HEK293T (cell line): Measurements from ENCODE around the gene BZW2.

Experiments used
- CTCF ChIA-PET: fragments of 350-600 bp; formaldehyde crosslinking; extraction: SDS; loops from one replicate; lab custom pipeline; 2021; ENCODE audit warnings: antibody characterized with exemption, inconsistent platforms; lab: Yijun Ruan, JAX
- POLR2A ChIA-PET: fragments of 350-600 bp; formaldehyde crosslinking; extraction: SDS; loops from one replicate; lab custom pipeline; 2020; ENCODE audit warnings: antibody characterized with exemption, inconsistent platforms; lab: Yijun Ruan, JAX
- DNase-seq: peaks from one replicate; pipeline ENCODE4 v3.0.0; 2012; ENCODE audit warnings: mixed read lengths; ENCODE audit errors: extremely low spot score
- ARNT ChIP-seq: fragments of 450-650 bp; IDR thresholded peaks from 2 replicates; pipeline ENCODE4 v1.6.1; 2017; ENCODE audit warnings: mild to moderate bottlenecking
- BHLHE40 ChIP-seq: fragments of 450-650 bp; IDR thresholded peaks from 2 replicates; pipeline ENCODE4 v1.6.1; 2016; ENCODE audit warnings: mild to moderate bottlenecking, moderate library complexity, borderline replicate concordance
- CTBP1 ChIP-seq: fragments of 450-650 bp; IDR thresholded peaks from 2 replicates; pipeline ENCODE4 v1.6.1; 2016; ENCODE audit warnings: borderline replicate concordance
- ELF4 ChIP-seq: fragments of 450-650 bp; IDR thresholded peaks from 2 replicates; pipeline ENCODE4 v1.6.1; 2017; ENCODE audit warnings: antibody characterized with exemption
- FOXA1 ChIP-seq: fragments of 450-650 bp; IDR thresholded peaks from 2 replicates; pipeline ENCODE4 v1.6.1; 2016; ENCODE audit warnings: mild to moderate bottlenecking
- FOXK2 ChIP-seq: fragments of 450-650 bp; IDR thresholded peaks from 2 replicates; pipeline ENCODE4 v1.6.1; 2016; ENCODE audit warnings: mild to moderate bottlenecking
- FOXM1 ChIP-seq: fragments of 450-650 bp; IDR thresholded peaks from 2 replicates; pipeline ENCODE4 v1.6.1; 2017; ENCODE audit warnings: mild to moderate bottlenecking, borderline replicate concordance
- HDGF ChIP-seq: fragments of 450-650 bp; IDR thresholded peaks from 2 replicates; pipeline ENCODE4 v1.6.1; 2017; ENCODE audit warnings: antibody characterized with exemption, borderline replicate concordance
- L3MBTL2 ChIP-seq: fragments of 450-650 bp; conservative IDR thresholded peaks from 2 replicates; pipeline ENCODE4 v1.6.1; 2016; ENCODE audit warnings: mild to moderate bottlenecking
- LEF1 ChIP-seq: fragments of 450-650 bp; IDR thresholded peaks from 2 replicates; pipeline ENCODE4 v1.6.1; 2017; ENCODE audit warnings: mild to moderate bottlenecking, borderline replicate concordance
- NFRKB ChIP-seq: fragments of 450-650 bp; IDR thresholded peaks from 2 replicates; pipeline ENCODE4 v1.6.1; 2016; ENCODE audit warnings: mild to moderate bottlenecking, moderate library complexity
- PKNOX1 ChIP-seq: fragments of 450-650 bp; IDR thresholded peaks from 2 replicates; pipeline ENCODE4 v1.6.1; 2016
- SP1 ChIP-seq: fragments of 450-650 bp; IDR thresholded peaks from 2 replicates; pipeline ENCODE4 v1.6.1; 2017
- SUZ12 ChIP-seq: fragments of 450-650 bp; IDR thresholded peaks from 2 replicates; pipeline ENCODE4 v1.6.1; 2016; ENCODE audit warnings: mild to moderate bottlenecking
- TARDBP ChIP-seq: fragments of 450-650 bp; IDR thresholded peaks from 2 replicates; pipeline ENCODE4 v1.6.1; 2016
- ZNF384 ChIP-seq: fragments of 450-650 bp; IDR thresholded peaks from 2 replicates; pipeline ENCODE4 v1.6.1; 2016

Gene BZW2

DNA sequence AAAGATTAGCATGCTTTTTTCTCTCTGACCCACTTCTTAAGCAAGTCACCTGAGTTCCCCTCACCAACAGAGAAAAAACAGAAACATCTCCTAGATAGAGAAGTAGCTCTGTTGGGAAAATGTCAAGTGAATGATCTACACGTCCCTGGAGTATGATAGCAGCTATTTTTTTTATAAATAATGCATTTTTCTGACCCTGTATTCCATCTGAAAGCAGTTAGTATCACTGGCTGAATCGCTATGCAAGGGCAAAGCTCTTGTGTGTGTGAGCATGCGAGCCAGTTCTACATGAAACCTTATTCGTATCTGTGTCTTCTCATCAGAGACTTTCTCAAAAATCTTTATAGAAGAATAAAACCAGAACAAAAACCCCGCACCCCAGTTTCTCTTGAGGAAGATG is 8.6 kb upstream of the BZW2 start:
- POLR2A ChIA-PET = interaction anchor here (0.8 to 1.1 kb wide), 2 partner anchors 8 to 46 kb away, joined by 3 to 6 read pairs; partner anchors contain the start of genes ANKMY2 and BZW2
- TF ChIP-seq FOXA1 (no peak), ARNT (no peak), PKNOX1 (no peak), HDGF (no peak), ELF4 (no peak), FOXK2 (no peak), TARDBP (no peak), ZNF384 (no peak), CTBP1 (no peak), NFRKB (no peak), L3MBTL2 (no peak), SUZ12 (no peak), LEF1 (no peak), BHLHE40 (no peak), SP1 (no peak), FOXM1 (no peak)
- CTCF ChIA-PET = no interaction called here
- no peak for DNase-seq

- POLR2A ChIA-PET = no interaction called here
- CTCF ChIA-PET = no interaction called here
- TF ChIP-seq FOXM1 = no peak
- no peak for TF ChIP-seq FOXK2
- TF ChIP-seq TARDBP = no peak
- no peak for TF ChIP-seq ELF4
- no peak for TF ChIP-seq BHLHE40
- no peak for TF ChIP-seq ZNF384
- no peak for TF ChIP-seq PKNOX1
- DNase-seq = no peak
These were observed 7.4 kb upstream of the BZW2 start for GRCh38 chr7:16638282-16639280.

DNA sequence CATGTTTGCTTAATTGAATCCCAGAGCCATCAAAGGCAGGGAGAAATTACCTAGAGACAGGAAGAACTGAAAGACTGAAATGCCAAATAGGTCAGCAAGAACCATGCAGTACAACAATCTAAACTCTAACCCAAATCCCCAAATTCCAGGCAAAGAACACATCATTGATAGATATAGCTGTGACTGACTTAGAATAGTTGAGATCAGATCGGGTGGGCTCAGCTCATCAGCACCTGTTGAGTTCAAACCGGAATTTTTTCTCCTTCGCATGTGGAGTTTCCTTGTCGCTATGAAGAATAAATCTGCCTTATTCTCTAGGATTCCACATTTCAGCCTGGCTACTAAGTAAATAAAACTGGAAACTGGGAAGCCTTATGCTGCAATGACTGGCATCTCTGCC is 1.8 kb upstream of the BZW2 start:
- ChIA-PET POLR2A (no interaction called here), CTCF (no interaction called here)
- TF ChIP-seq ELF4 (no peak), TARDBP (no peak), ARNT (no peak), NFRKB (no peak), CTBP1 (no peak), FOXM1 (no peak), HDGF (no peak), FOXK2 (no peak), PKNOX1 (no peak), FOXA1 (no peak), ZNF384 (no peak), L3MBTL2 (no peak), SUZ12 (no peak), LEF1 (no peak), SP1 (no peak), BHLHE40 (no peak)
- DNase-seq = no peak

- POLR2A ChIA-PET = interaction anchor here (0.7 to 1.8 kb wide), 11 partner anchors 8 to 289 kb away, joined by 3 to 10 read pairs (median 4); no protein-coding TSS in a partner anchor
- TF ChIP-seq FOXM1 (no peak), L3MBTL2 (peak; percentile 46; the same call in 1 of the 2 replicates), CTBP1 (no peak)
- peak; percentile 42 for DNase-seq
- CTCF ChIA-PET = no interaction called here
These were observed 1.1 kb upstream of the BZW2 start for GRCh38 chr7:16644636-16645592.

GRCh38 chr7:16646472-16647072 is 591 bp downstream of the BZW2 start:
- ChIA-PET POLR2A (interaction anchor here (1.0 to 1.8 kb wide), 4 partner anchors 9 to 36 kb away, joined by 3 to 10 read pairs (median 6); no protein-coding TSS in a partner anchor), CTCF (no interaction called here)
- peak; percentile 15 for DNase-seq
- TF ChIP-seq BHLHE40 = no peak
- TF ChIP-seq FOXK2 = no peak
- no peak for TF ChIP-seq SP1
- no peak for TF ChIP-seq SUZ12
- TF ChIP-seq PKNOX1 = 0 out of 2 replicates have a peak, but pooled peaks have one; percentile 2
